ENCODE results near the gene RFFL.
A peak's percentile ranks its signal among the peaks of the same experiment; 100 is the strongest.
"Not testable (repeated sequence)": the region's sequence is repeated elsewhere in the genome, so short reads cannot be mapped to it uniquely, and the experiment has no call there.

The RFFL gene

DNA sequence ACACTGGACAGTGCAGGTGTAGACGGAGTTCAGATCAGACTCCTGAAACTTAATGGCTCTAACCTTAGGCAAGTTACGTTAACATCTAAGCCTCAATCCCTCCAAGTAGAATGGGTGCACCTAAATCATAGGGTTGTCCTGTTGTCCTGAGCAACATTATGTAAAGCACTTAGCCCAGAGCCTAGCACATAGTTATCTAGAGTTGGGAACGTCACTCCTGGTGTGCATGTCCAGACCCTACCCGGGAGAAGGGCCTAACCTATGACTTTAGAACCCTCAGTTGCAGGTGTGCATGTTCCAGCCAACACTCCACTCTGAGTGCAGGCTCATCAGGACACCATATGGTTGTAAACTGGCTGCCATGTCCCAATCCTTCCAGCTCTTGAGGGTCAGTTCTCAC lies 57.2 kb downstream of the RFFL start:
- DNase-seq (ENCODE audit: low read depth): no peak

DNA sequence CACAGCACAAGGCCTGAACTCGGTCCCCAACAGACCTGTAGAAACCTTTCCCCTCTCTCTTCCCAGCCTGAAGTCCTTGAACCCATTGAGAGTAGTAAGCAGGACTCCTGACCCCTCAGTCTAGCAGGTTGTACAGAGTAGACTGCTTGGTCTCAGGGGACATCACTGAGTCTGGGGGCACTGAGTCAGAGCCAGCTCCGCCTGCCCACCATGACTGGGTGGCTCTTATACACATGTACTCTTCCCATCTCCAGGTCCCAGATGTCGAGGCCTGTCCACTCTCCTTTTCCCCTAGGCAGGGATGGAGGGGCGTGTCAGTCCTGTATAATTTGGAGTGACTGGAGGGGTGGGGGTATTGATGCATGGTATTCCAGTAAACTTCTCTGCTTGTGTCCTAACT lies 59.7 kb downstream of the RFFL start:
- no peak for DNase-seq (ENCODE audit: low read depth)

DNA sequence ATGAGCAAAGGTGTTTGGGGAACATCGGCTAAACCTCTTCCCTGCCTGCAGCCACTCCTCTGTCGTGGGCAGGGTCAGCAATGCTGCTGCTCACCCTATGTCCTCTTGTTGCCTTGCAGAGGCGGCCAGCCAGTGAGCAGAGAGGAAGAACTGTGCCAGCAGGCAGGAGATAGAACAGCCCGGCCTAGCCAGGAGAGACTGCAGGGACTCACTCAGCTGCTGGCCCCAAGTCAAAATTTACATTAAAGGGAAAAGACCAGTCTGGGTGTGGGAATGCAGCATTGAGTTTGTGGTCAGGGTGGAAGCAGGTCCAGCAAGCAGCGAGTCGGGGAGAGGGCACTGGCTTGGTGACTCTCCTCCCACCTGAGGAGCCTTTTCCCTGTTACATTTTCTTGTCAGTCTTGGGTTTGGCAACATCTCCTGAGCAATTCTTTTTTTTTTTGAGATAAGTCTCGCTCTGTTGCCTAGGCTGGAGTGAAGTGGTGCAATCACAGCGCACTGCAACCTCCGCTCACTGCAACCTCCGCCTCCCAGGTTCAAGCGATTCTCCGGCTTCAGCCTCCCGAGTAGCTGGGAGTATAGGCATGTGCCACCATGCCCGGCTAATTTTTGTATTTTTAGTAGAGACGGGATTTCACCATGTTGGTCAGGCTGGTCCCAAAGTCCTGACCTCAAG lies 60.5 kb downstream of the RFFL start:
- no peak for DNase-seq (ENCODE audit: low read depth)

DNA sequence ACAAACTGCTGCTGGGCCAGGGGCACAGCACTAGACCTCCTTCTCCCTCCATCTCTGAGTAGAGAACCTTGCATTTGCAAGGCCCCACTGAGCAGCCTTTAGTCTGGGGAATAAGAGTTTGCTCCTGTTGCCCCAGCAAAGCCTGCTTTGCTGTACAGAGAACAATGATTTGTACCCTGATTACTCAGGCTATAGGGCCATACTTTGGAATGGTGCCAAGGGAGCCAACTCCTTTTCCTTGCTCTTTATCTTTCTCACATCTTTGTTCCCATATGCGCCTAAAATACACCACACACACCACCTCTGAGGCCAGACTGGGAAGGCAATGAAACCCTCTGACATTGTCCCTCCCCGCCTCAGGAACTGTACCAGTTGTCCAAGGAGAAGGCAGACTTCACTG lies 62.0 kb downstream of the RFFL start:
- DNase-seq (ENCODE audit: low read depth): no peak

DNA sequence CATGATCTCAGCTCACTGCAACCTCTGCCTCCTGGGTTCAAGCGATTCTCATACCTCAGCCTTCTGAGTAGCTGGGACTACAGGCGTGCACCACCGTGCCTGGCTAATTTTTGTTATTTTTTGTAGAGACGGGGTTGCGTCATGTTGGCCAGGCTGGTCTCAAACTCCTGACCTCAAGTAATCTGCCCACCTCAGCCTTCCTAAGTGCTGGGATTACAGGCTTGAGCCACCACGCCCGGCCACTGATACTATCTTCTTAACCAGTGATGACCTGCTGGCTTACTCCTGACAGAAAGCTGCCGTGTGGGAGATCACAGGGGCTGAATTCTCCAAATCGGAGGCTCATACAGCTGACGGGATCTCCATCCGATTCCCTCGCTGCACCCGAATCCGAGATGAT lies 62.5 kb downstream of the RFFL start:
- not testable (repeated sequence) for DNase-seq (ENCODE audit: low read depth)

DNA sequence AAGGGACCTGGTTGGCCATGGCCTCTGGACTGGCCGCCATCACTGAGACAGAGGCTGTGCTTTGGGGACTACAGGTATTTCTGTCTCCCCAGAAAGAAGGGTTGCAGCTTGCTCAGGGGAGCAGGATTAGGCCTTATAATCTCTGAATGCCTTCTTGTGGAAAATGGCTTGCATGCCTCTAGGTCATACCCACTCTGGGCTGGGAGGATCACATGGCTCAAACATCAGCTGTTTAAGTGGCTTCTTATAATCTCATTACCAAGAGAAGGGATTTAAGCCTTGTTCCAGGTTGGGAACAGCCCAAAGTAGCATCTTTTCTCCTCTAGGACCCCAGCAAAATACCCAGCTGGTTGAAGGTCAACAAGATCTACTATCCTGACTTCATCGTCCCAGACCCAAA lies 64.1 kb downstream of the RFFL start:
- no peak for DNase-seq (ENCODE audit: low read depth)

DNA sequence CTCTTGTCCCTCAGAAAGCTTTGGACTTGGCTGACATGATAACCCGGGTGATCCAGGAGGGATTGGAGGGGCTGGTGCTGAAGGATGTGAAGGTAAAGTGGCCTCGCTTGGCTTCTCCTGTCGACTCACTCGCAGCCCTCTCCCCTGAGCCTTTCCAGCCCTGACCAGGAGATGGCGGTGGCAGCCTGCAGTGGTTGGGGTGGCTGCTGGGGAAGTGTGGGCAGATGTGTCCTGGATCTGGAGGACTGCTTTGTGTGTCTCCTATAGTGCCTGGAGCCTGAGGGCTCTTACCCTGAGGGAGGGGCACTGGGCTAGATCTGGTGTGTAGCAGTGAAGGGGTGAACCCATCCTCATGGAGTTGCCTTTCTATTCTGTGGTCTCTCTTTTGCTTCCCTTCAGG lies 65.3 kb downstream of the RFFL start:
- DNase-seq (ENCODE audit: low read depth): no peak

DNA sequence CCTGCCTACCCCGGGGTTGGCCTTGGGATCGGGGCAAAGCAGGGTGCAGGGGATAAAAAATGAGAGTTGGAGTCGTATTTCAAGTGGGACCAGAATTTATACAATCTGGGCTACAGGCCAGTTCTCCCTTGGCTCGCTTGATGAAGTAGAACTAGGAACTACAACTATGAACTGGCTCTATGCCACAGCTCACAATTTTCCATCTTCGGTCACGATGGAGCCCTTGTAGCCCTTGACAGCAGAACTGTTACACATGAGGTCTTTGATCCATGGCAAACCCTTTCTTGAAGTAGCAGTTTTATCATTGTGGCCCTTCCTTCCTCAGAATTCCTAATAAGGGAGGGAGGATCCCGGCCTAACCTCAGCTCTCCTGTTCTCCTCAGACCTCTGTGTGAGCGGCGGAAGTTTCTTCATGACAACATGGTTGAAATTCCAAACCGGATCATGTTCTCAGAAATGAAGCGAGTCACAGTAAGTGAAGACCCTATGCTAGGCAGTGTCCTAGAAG lies 66.1 kb downstream of the RFFL start:
- no peak for DNase-seq (ENCODE audit: low read depth)

DNA sequence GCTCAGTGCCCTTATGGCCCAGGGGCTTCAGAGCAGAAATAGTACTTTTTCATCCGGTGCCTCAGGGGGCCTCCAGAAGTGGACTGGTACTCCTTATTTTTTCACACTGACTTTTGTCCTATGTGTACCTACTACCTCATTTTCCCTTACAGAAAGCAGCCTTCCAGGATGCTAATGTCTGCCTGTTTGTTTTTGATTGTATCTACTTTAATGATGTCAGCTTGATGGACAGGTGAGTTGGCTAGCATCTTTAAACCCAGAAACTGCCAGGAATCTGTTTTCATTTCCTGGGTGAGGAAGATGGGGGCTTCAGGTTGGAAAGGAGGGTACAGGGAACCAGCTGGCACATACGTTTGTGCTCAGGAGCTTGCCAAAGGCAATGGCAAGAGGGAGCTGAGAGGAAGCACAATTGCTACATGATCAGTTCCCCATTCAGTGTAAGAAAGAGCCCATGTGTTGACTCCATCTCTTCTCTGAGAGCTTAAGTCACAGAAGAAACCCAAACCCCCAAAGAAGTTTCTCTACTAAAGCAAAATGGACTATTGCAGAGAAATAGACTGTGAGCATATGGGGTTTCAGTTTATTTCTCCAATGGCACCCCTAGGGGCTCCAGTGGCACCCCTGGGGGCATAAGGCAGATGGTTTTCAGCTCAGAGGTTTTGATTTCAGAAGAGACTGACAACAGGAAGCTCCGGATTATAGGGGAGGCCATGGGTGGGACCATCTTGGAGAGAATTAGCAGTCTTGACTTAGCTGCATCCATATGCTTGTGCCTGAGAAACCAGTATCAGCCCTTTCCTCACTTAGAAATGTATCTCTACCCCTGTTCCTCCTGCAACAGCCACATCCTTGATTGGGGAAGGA lies 66.9 kb downstream of the RFFL start:
- no peak for DNase-seq (ENCODE audit: low read depth)

DNA sequence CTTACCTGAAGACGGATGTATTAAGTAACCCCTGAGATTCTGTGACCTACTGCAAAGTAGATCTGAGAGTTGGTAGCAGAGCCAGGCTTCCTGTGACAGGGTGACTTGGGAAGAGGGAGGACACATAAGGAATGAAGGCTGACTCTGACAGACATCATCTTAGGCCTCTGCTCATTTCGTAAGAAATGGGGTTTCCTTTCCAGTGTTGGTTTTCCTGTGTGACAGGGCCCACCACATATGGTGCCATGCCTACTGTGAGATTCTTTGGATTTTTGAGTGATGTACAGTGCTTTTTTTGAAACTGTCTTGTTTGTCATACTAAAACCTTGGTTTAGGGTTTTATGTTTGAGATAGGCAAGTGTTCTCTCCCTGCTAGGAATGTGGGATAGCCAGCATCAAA lies 70.5 kb downstream of the RFFL start:
- DNase-seq (ENCODE audit: low read depth): peak; percentile 13

DNA sequence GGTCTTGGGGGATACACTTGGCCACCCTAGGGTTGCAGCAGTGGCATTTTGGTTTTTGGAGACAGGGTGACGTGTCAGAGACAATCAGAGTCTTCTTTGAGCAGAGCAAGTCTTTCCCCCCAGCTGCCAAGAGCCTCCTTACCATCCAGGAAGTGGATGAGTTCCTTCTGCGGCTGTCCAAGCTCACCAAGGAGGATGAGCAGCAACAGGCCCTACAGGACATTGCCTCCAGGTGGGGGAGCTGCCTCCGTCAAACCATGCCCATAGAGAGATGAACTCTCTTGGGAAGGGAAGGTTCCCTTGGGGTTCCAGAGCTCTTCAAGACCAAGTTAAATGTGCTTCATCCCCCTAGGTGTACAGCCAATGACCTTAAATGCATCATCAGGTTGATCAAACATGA lies 71.9 kb downstream of the RFFL start:
- DNase-seq (ENCODE audit: low read depth): no peak

DNA sequence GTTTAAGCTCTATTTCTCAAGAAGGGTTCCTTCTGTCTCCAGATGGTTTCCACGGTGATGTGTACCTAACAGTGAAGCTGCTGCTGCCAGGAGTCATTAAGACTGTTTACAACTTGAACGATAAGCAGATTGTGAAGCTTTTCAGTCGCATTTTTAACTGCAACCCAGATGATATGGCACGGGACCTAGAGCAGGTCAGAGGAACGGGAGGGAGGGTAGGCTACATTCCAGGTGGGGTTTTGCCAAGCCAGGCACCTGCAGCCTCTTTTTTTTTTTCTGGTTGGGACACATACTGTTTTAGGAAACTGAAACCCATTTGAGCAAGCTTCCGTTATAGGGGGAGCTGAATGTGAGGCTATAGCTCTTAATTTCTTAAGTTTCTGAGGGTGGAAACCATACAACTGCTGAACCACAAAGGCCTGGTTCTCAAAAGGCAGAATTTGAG lies 72.6 kb downstream of the RFFL start:
- DNase-seq (ENCODE audit: low read depth): no peak

DNA sequence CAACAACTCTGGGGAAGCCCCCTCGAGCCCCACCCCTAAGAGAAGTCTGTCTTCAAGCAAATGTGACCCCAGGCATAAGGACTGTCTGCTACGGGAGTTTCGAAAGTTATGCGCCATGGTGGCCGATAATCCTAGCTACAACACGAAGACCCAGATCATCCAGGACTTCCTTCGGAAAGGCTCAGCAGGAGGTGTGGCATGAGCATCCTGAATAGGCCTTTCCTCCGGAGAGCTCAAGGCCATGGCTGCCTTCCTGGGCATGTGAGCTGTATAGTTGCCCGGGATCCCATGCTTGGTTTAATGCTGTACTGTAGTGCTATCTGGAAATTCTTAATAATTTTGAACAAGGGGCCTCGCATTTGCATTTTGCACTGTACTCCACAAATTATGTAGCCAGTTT lies 74.0 kb downstream of the RFFL start:
- DNase-seq (ENCODE audit: low read depth): no peak

DNA sequence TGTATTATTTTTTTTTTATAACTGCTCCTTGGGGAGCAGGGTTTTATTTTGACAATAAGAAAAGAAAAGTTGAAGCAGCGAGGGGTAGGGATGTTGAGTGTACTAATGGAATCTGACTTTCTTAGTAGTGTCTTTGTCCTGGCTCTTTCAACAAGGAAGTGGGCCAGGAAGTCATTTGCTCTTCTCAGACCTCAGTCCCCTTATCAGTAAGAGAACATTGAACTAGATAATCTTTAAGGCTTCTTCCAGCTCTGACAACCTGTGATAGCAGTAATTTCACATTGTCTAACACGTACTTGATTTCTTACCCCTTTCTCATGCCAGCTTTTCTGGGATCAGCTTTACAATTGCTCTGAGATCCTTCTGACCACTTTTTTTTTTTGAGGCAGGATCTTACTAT lies 74.9 kb downstream of the RFFL start:
- no peak for DNase-seq (ENCODE audit: low read depth)

DNA sequence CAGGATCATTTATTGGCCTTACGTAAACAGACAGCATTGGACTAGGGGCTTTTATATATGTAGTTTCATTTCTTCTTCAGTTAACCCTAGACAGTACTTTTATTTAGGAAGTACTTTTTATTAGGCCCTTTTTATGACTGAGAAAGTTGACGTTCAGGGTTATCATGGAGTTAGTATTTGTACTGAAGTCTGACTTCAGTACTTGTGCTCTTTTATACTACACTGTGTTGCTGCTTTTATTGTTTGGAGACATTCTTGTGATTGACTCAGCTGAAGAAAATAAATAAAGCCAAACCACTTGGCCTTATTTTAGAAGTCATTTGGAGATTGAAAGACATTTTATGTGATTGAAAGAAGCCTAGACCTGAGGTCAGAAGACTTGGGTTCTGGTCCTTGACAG lies 76.3 kb downstream of the RFFL start:
- no peak for DNase-seq (ENCODE audit: low read depth)

DNA sequence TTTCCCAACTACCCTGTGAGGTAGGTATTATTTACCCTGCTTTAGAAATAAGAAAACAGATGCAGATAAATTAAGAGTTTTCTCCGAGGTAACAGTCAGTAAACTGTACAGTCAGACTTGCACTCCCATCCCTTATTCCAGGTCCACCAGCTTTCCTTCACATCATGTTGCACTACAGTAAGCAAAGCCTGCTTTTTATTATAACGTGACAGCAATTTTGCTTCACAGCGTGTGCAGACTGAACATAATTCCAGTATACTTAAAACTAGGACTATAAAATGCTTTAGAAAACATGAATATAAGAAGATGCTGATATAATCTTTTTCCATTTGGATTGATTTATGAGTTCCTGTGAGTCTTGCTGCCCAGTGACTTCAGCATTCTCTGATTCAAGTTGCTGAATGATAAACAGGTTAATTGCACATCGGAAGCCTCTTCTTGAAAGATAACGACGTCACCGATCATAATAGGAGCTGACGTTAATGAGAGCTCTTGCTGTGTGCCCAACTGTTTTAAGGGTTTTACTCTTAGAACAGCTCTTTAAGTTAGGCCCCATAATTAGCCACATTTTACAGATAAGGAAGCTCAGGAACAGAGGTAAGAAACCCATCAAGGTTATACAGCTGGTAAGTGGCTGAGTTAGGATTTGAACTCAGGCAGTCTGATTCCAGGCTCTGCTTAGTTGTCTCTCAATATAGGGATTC lies 81.8 kb downstream of the RFFL start:
- no peak for DNase-seq (ENCODE audit: low read depth)

DNA sequence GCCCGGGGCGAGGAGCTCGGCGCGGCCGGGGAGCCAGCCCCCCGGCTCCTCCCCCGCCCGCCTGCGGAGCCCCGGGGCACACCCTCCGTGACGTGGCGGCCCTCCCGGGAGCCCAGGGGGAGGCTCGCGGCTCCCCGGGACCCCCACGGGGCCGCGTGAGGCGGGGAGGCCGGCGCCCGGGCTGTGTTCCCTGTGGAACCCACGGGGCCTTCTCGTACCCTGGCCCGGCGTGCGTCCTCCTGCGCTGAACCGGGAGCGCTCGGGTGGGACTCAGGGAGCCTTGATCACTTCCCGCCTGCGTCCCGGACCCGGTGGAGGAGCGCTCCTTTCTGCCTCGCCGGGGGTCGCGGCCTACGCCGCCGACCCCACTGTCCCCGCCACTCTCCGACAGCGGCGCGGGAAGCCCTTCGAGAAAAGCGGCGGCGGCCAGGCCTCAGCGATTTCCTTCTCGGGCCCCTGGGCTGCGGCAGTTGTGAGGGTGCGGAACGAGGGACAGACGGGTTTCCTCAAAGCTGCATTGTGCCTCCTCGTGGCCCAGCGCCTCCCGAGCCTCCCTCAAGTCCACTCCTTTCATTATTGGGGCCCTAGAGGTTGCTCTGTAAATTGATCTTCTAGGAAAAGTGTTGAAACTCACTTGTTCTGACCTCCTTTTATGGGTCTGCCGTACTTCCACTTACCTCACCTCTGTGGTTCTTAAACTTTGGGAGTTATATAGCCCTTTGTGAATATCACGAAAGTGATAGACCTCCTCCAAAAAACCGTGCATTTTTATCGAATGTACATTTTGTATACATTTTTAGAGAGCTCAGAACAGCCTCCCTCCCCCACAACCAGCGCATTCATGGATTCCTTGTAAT lies 82.6 kb downstream of the RFFL start:
- peak; percentile 50 for DNase-seq (ENCODE audit: low read depth)

DNA sequence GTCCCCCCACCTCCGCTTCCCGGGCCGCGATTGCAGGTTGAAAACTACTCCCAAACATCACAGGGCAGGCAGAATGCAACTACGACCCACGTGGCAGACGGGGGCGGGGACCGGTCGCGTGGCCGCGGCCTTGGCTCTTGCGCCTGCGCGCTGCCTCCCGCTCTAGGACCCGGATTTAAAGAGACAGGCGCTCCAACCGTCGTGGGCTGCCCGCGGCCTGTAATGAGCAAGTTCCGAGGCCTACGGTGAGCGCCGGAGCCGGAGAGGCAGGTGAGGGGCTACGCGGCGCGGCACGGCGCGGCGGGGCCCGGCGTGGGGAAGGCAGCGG lies 83.2 kb downstream of the RFFL start, which contains the start of gene LIG3:
Gene LIG3, plus strand, starts transcription at position 160 of the 328 bp plus-strand sequence. CDS start 2,494 bp downstream, outside the sequence.
- DNase-seq (ENCODE audit: low read depth): peak; percentile 63

DNA sequence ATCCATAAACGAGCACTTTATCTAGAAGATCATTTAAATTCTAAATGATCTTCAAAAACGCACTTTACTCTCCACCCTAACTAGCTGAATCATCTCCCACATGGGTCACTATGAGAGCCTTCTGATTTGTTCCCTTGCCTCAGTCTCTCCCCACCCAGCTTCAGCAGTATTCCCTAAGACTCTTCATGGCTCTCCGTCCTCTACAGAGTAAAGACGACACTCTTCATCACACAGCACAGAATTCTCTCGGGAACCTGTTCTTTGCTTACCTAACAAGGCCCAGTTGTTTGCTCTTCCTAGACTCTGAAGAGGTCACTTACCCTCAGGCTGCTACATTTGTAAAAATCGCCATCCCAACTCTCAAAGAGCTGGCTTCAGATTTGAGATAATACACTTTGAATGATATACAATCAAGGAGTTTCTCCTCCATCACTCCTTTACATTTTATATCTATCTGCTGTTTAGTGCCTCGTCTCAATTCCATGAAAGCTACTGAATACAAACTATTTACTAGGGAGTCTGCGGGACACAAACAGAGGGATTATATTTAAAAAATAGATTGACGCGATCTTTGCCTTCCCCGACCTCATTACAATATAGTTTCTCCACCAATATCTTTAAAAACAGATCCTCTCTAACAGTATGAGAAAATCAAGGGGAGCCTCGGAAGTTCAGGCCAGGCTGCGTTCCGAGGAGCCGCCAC lies 83.7 kb downstream of the RFFL start:
- no peak for DNase-seq (ENCODE audit: low read depth)

DNA sequence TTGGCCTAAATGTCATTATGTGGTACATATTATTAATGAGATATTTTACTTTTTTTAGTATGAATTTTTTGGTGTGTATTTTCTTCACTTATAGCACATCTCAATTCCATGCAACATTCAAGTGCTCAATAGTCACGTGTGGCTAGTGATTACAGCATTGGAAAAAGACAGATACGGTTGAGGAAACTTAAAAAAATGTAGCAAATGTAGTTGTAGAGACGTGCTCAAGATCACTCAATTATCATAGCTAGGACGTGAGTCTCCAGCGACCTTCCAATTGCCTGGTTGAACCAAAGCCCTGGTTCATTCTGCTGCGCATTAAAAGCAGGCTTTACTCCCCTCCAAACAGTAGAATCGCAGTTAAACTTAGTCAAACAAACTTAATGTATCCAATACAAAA lies 84.4 kb downstream of the RFFL start:
- no peak for DNase-seq (ENCODE audit: low read depth)

Measured in HS-5 (cell line).